Ishikawa (cell line): ENCODE measurements around the gene PTPN7.

ENCODE experiments used
- CEBPB ChIP-seq: IDR thresholded peaks from 2 replicates; pipeline ENCODE4 v1.6.1; 2012
- CREB1 ChIP-seq: IDR thresholded peaks from 2 replicates; pipeline ENCODE4 v1.6.1; 2012; ENCODE audit warnings: low read depth
- EGR1 ChIP-seq: IDR thresholded peaks from 2 replicates; pipeline ENCODE4 v1.6.1; 2012
- EP300 ChIP-seq: IDR thresholded peaks from 2 replicates; pipeline ENCODE4 v1.6.1; 2012; ENCODE audit warnings: borderline replicate concordance
- FOXM1 ChIP-seq: IDR thresholded peaks from 2 replicates; pipeline ENCODE4 v1.6.1; 2012; ENCODE audit warnings: low read depth, borderline replicate concordance
- NFIC ChIP-seq: IDR thresholded peaks from 2 replicates; pipeline ENCODE4 v1.6.1; 2012
- RAD21 ChIP-seq: IDR thresholded peaks from 2 replicates; pipeline ENCODE4 v1.6.1; 2012; ENCODE audit warnings: low read depth
- TAF1 ChIP-seq: IDR thresholded peaks from 2 replicates; pipeline ENCODE4 v1.6.1; 2012; ENCODE audit warnings: low read depth, mild to moderate bottlenecking
- TCF12 ChIP-seq: IDR thresholded peaks from 2 replicates; pipeline ENCODE4 v1.6.1; 2012; ENCODE audit warnings: low read depth
- TEAD4 ChIP-seq: IDR thresholded peaks from 2 replicates; pipeline ENCODE4 v1.6.1; 2012
- YY1 ChIP-seq: IDR thresholded peaks from 2 replicates; pipeline ENCODE4 v1.6.1; 2012; ENCODE audit warnings: low read depth
- ZBTB7A ChIP-seq: IDR thresholded peaks from 2 replicates; pipeline ENCODE4 v1.6.1; 2012; ENCODE audit warnings: low read depth
- TF ChIP-seq, protein P1 (sequence below): IDR thresholded peaks from 2 replicates; pipeline ENCODE4 v1.6.1; 2012
- TF ChIP-seq, protein P2 (sequence below): IDR thresholded peaks from 2 replicates; pipeline ENCODE4 v1.6.1; 2012
- TF ChIP-seq, protein P3 (sequence below): IDR thresholded peaks from 2 replicates; pipeline ENCODE4 v1.6.1; 2012; ENCODE audit warnings: low read depth, mild to moderate bottlenecking

Gene PTPN7

DNA sequence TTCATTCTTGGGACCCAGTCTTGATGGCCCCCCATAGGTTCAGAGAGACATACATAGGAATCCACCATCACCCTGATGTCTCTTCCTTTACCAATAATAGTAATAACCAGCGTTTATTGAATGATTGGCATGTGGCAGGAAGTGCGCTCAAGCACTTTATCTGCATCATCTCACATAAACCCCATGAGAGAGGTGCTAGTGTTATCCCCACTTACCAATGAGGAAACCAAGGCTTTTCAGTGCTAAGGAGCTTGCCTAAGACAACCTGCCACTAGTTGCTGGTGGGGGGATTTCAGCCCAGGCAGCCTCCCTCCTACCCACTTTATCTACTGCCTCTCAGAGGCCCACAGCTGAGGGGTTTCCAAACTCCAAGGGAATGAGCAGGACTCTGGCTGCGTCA lies 40.9 kb upstream of the PTPN7 start:
- no peak for TF ChIP-seq EGR1
- no peak for TF ChIP-seq CREB1
- TF ChIP-seq RAD21: no peak
- TF ChIP-seq, protein P1, sequence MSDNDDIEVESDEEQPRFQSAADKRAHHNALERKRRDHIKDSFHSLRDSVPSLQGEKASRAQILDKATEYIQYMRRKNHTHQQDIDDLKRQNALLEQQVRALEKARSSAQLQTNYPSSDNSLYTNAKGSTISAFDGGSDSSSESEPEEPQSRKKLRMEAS: no peak
- TF ChIP-seq TAF1: no peak
- no peak for TF ChIP-seq TEAD4
- no peak for TF ChIP-seq FOXM1

DNA sequence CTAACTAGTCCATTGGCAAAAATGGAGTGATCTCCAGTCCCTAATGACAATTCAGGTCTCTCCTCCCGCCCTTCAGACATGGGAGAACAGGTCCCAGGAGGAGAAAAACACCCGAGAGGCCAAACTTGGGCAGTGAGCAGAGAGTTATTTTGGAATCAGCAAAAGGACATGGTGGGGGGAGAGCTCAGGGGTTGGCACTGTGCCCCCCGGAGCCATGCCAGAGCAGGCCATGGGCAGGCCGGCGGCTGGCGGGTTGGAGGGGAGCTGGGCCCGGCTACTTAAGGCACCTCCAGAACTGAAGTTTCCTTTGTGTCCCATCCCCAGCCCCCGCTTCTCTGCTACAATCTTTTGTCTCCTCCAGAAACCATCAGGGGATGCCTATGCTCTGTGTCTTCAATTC lies 40.3 kb upstream of the PTPN7 start:
- TF ChIP-seq EP300: no peak
- TF ChIP-seq RAD21: no peak
- TF ChIP-seq, protein P1: no peak
- TF ChIP-seq YY1: no peak
- TF ChIP-seq TAF1: no peak
- TF ChIP-seq FOXM1: no peak
- TF ChIP-seq CEBPB: no peak
- TF ChIP-seq, protein P2, sequence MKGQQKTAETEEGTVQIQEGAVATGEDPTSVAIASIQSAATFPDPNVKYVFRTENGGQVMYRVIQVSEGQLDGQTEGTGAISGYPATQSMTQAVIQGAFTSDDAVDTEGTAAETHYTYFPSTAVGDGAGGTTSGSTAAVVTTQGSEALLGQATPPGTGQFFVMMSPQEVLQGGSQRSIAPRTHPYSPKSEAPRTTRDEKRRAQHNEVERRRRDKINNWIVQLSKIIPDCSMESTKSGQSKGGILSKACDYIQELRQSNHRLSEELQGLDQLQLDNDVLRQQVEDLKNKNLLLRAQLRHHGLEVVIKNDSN: no peak
- TF ChIP-seq, protein P3, sequence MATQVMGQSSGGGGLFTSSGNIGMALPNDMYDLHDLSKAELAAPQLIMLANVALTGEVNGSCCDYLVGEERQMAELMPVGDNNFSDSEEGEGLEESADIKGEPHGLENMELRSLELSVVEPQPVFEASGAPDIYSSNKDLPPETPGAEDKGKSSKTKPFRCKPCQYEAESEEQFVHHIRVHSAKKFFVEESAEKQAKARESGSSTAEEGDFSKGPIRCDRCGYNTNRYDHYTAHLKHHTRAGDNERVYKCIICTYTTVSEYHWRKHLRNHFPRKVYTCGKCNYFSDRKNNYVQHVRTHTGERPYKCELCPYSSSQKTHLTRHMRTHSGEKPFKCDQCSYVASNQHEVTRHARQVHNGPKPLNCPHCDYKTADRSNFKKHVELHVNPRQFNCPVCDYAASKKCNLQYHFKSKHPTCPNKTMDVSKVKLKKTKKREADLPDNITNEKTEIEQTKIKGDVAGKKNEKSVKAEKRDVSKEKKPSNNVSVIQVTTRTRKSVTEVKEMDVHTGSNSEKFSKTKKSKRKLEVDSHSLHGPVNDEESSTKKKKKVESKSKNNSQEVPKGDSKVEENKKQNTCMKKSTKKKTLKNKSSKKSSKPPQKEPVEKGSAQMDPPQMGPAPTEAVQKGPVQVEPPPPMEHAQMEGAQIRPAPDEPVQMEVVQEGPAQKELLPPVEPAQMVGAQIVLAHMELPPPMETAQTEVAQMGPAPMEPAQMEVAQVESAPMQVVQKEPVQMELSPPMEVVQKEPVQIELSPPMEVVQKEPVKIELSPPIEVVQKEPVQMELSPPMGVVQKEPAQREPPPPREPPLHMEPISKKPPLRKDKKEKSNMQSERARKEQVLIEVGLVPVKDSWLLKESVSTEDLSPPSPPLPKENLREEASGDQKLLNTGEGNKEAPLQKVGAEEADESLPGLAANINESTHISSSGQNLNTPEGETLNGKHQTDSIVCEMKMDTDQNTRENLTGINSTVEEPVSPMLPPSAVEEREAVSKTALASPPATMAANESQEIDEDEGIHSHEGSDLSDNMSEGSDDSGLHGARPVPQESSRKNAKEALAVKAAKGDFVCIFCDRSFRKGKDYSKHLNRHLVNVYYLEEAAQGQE: no peak
- TF ChIP-seq TEAD4: no peak
- TF ChIP-seq NFIC: no peak
- no peak for TF ChIP-seq TCF12
- TF ChIP-seq CREB1: no peak
- no peak for TF ChIP-seq EGR1
- TF ChIP-seq ZBTB7A: no peak

DNA sequence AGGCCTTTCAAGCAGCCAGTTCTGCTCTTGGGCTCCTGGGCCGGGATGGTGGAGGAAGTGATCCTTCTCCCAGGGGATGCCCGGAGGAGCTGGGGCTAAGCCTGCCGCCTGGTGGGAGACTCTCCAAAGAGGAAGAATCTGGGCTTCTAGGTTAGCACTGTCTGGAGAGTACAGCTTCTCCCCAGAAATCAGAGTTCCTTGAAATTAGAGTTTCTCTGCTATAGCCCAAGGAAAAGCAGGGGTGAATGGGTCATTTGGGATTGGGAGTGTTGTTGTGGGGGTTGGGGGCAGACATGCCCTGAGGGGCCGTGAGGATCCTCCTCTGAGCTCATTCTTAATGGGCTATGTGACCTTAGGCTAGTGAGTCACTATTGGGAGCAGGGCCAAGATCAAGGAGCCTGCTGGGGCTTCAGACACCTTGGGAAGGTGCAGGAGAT lies 39.7 kb upstream of the PTPN7 start:
- TF ChIP-seq, protein P2: no peak
- TF ChIP-seq TEAD4 (peak; percentile 62), EGR1 (no peak), TCF12 (peak; percentile 74), YY1 (no peak), CREB1 (no peak), NFIC (peak; percentile 90), EP300 (peak; percentile 66; the same call in 1 of the 2 replicates), FOXM1 (no peak)
- TF ChIP-seq, protein P1: no peak

DNA sequence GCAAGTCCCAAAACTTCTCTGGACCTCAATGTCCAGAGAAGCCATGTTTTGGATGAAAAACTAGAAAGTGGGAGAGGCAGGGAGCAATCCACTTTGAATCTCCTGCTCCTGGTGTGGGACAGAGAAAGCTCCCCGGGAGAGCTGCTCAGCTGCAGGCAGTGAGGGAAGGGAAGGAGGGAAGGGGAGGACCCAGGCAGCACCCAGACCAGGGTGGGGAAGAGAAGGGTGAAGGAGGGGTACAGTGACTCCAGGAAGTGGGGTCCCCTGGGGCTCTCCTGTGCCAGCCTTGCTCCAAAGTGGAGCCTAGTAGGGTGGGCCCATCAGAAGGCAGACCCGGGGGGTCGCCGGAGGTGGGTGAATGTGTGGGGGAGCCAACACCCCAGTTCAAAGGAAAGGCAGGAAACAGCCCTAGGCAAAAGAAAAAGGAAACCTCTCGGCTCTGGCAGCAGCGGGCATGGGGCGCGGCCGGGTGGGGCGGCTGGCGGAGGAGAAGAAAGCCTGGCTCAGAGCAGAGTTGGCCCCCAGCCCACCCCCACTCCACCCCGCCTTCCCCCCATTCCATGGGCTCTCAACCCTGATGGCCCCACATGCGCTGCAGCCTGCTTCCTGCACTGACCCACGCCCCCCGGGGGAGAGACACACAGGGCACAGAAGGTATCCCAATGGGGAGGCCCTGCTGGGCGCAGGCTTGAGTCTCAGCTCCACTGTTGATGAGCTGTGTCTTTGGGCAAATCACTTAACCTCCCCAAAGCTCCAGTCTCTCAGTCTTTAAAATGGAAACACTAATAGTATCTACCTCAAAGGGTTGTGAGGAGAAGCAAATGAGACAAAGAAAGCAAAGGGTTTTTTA lies 38.9 kb upstream of the PTPN7 start:
- TF ChIP-seq TEAD4 (no peak), NFIC (0 out of 2 replicates have a peak, but pooled peaks have one; percentile 31), TCF12 (peak; percentile 23; the same call in 1 of the 2 replicates), EP300 (peak; percentile 50; the same call in 1 of the 2 replicates)
- TF ChIP-seq, protein P3: no peak

DNA sequence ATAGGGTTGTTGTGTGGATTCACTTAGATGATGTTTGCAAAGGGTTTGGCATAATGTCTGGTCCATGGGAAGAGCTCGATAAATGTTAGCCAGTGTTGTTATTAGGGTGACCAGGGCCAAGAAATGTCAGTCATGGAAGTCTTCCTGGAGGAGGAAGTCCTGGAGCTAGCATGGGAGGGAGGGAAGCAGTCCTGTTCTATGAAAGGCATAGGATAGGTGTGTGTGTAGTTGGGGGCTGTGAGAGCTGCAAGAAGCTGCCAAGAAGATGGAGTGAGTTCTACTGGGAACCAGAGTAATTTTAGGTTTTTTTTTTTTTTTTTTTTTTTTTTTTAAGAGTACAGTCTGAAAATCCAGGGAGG lies 37.9 kb upstream of the PTPN7 start:
- TF ChIP-seq TEAD4 (no peak), FOXM1 (no peak), ZBTB7A (no peak)
- TF ChIP-seq, protein P3: no peak
- TF ChIP-seq, protein P2: no peak
